ENCODE measurements around the gene SH2D3C.

Gene SH2D3C, protein sequence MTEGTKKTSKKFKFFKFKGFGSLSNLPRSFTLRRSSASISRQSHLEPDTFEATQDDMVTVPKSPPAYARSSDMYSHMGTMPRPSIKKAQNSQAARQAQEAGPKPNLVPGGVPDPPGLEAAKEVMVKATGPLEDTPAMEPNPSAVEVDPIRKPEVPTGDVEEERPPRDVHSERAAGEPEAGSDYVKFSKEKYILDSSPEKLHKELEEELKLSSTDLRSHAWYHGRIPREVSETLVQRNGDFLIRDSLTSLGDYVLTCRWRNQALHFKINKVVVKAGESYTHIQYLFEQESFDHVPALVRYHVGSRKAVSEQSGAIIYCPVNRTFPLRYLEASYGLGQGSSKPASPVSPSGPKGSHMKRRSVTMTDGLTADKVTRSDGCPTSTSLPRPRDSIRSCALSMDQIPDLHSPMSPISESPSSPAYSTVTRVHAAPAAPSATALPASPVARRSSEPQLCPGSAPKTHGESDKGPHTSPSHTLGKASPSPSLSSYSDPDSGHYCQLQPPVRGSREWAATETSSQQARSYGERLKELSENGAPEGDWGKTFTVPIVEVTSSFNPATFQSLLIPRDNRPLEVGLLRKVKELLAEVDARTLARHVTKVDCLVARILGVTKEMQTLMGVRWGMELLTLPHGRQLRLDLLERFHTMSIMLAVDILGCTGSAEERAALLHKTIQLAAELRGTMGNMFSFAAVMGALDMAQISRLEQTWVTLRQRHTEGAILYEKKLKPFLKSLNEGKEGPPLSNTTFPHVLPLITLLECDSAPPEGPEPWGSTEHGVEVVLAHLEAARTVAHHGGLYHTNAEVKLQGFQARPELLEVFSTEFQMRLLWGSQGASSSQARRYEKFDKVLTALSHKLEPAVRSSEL

DNA sequence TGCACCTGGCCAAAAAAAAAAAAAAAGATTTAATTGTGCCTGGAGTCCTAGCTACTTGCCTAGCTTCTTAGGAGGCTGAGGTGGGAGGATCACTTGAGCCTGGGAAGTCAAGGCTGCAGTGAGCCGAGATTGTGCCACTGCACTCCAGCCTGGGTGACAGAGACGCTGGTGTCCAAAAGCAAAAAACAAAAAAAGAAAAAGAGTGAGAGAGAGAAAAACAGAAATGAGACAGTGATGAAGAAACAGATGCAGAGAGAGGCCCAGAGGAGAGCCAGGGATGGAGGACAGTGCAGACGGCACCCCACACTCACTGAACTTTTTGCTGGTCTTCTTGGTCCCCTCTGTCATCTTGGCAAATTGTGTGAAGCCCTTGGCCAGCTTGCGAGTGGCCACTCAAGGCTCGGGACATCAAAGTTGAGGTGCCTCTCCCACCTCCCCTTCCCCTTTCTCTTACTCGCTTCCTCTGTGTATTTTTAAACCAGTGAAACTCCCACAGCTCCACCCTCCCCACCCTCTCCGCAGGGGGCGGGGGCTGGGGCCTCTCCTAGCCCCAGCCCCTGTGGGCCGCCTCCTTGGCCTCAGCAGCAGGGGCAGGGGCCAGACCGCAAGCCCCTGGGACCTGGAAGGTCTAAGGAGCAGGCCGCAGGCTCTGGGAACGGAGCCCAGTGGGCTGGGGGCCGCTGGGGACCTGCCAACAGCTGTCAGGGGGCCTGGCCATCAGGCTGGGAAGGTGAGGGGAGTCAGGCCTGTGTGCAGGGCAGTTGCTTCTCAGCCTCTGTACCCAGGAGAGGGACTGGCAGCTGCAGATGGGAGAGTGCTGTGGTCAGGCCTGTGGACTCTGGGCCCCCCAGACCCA lies at the start of gene SH2D3C:
Gene SH2D3C (minus strand): TSS at position 387 of the 856 bp plus-strand sequence. CDS start 39 bp downstream, at position 348.
- TF ChIP-seq, protein P1, sequence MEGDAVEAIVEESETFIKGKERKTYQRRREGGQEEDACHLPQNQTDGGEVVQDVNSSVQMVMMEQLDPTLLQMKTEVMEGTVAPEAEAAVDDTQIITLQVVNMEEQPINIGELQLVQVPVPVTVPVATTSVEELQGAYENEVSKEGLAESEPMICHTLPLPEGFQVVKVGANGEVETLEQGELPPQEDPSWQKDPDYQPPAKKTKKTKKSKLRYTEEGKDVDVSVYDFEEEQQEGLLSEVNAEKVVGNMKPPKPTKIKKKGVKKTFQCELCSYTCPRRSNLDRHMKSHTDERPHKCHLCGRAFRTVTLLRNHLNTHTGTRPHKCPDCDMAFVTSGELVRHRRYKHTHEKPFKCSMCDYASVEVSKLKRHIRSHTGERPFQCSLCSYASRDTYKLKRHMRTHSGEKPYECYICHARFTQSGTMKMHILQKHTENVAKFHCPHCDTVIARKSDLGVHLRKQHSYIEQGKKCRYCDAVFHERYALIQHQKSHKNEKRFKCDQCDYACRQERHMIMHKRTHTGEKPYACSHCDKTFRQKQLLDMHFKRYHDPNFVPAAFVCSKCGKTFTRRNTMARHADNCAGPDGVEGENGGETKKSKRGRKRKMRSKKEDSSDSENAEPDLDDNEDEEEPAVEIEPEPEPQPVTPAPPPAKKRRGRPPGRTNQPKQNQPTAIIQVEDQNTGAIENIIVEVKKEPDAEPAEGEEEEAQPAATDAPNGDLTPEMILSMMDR (IDR thresholded peaks at IDR 0.05; ENCODE audit: low read depth, low read length, missing control alignments) = no peak
- no peak within 1 kb of the TSS for H3K27ac ChIP-seq
- H3K4me3 ChIP-seq (ENCODE audit: low read depth, low read length) = no peak within 1 kb of the TSS
- H3K36me3 ChIP-seq (replicated peaks) = no peaks in the 10 kb centered on the region
- H3K27me3 ChIP-seq (replicated peaks) = no peaks in the 10 kb centered on the region
- no peak for DNase-seq
- in situ Hi-C loops (cut with HindIII; ENCODE audit: low pct_ligation_motif_present, low sequenced_read_pairs) = no loop called here

DNA sequence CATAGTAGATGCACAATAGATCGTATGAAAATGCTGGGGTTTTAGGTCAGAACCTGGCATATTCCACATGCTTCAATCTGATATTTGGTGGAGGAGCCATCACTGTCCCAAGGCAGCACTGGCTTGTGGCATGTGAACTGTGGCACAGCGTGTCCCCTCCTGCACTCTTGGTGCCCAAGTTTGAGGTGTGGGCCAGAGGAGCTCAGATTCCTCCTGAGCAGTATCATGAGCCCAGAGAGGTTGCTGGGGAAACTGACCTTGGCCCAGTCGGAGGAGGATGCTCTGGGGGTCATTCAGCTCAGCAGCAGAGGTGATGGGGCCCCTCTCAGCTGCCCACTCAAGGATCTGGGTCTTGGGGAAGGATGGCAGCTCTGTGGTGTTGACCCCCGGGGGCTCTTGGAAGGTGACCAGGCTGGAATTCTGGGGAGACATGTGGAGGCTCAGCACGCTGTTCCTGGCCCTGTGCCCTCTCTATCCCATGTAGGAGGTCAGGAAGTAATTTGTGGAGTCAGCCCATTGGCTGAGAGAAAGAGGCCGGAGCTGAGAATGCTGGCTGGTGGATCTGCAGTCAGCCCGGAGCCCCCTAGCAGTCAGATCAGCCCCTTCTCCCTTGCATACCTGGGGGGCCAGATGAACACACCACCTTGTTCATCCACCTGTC lies 47.9 kb upstream of the SH2D3C start:
- no peak overlapping the region for H3K27ac ChIP-seq
- no peak for DNase-seq
- no peaks in the 10 kb centered on the region for H3K27me3 ChIP-seq (replicated peaks)
- in situ Hi-C loops (cut with HindIII; ENCODE audit: low pct_ligation_motif_present, low sequenced_read_pairs) = no loop called here
- TF ChIP-seq, protein P1 (IDR thresholded peaks at IDR 0.05; ENCODE audit: low read depth, low read length, missing control alignments) = no peak
- no peak overlapping the region for H3K4me3 ChIP-seq (ENCODE audit: low read depth, low read length)
- peaks cover 37% of the 10 kb centered on the region for H3K36me3 ChIP-seq (replicated peaks)

DNA sequence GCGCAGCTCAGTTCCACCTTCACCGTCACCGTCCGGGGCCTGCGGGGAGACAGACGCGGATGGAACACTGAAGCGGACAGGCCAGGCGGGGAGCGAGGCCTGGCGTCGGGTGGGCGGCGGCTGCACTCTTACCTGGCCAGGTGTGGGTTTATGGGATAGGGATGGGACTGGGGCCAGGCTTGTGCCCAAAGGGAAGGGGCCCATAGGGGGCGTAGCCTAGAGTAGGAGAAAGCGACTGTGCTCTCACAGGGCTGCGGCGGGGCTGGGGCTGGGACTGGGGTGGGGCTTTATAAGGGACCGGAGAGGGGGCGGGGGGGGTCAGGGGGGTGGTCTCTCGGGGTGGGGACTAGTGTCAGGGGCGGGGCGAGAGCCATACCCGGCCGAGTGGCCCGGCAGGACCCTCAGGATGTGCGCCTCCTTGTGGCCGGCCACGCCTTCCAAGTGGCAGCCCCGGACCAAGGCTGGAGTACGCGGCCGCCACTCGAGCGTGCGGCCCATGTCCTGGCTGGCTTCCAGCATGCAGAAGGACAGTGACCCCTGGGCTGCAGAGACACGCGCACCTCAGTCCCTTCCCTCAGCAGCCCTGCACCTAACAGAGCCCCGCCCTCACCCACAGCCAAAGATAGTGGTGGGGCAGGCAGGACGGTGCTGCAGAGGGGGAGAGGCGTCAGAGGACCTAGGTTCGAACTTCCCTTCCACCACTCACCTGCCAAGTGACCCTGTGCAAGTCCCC lies 47.0 kb upstream of the SH2D3C start:
- TF ChIP-seq, protein P1 (IDR thresholded peaks at IDR 0.05; ENCODE audit: low read depth, low read length, missing control alignments) = peak; percentile 61
- H3K4me3 ChIP-seq (ENCODE audit: low read depth, low read length) = no peak overlapping the region
- no peak for DNase-seq
- in situ Hi-C loops (cut with HindIII; ENCODE audit: low pct_ligation_motif_present, low sequenced_read_pairs) = no loop called here
- no peaks in the 10 kb centered on the region for H3K27me3 ChIP-seq (replicated peaks)
- H3K27ac ChIP-seq = no peak overlapping the region
- peaks cover 42% of the 10 kb centered on the region for H3K36me3 ChIP-seq (replicated peaks)

DNA sequence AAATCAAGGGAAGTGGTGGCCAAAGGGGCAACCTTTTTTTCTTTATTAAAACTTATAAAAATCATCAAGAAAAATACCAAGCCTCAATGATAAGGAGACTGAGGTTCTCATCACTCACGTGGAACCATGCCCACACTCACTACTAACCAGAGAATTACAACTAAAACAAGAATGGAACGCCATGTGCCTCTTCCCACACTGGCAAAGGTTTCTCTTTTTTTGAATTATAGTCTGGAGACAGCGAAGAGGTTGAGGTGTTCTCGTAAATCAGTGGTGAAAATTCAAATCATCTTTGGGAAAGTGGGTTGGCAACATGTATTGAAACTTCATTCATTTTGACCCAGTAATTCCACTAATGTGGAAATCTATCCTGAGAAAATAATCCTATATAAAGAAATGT lies 43.6 kb upstream of the SH2D3C start:
- TF ChIP-seq, protein P1 (IDR thresholded peaks at IDR 0.05; ENCODE audit: low read depth, low read length, missing control alignments) = no peak
- no peak overlapping the region for H3K4me3 ChIP-seq (ENCODE audit: low read depth, low read length)
- no peak overlapping the region for H3K27ac ChIP-seq
- in situ Hi-C loops (cut with HindIII; ENCODE audit: low pct_ligation_motif_present, low sequenced_read_pairs) = no loop called here
- DNase-seq = no peak
- no peaks in the 10 kb centered on the region for H3K27me3 ChIP-seq (replicated peaks)
- peaks cover 68% of the 10 kb centered on the region for H3K36me3 ChIP-seq (replicated peaks)

All from brain microvascular endothelial cell (primary cell).